Right lobe of liver (tissue), 4 donors: ENCODE data around the gene CTIF.

ENCODE experiments used
- POLR2A ChIP-seq: fragments of 450-650 bp; IDR thresholded peaks from one replicate; pipeline ENCODE4 v1.6.1; 2017; ENCODE audit warnings: antibody characterized with exemption, mild to moderate bottlenecking
- TF ChIP-seq, protein P1 (sequence below), 4 donors: fragments of 200-600 bp in 3 of 4; fragments of 450-650 bp in 1 of 4; IDR thresholded peaks; one replicate each; pipeline versions ENCODE4 v1.5.1 to v1.8.0; 2016 to 2022; ENCODE audit warnings: antibody characterized with exemption in 4 of 4, mild to moderate bottlenecking in 2 of 4
- donor health status: DM: no; HTN: no; CAD: no.
- donor health status: DM: no; HTN: no; CAD: no.
- donor health status: DM: no; HTN: yes; CAD: no.

DNA sequence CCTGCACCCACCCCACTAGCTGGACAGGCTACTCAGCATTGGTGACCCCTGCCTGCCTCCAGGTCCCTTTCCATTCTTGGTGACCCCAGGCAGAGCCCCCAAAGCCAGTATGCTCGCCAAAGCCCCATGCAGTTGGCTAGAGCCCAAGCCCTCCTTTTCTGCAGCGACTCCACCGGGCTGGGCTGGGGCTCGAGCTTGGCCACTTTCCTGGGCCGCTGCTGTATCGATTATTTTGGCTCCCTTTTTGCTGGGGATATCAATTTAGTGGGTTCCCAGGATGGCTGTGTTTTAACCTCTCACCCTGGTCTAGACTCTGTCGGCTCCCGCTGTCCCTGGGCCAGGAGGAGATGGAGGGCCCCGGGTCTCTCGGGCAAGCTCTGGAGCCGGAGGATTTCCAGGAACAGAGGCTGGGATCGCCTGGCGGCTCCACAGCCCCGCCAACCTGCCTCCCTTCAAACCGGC is 335.9 kb downstream of the CTIF start:
- TF ChIP-seq POLR2A: no peak
- TF ChIP-seq, protein P1, sequence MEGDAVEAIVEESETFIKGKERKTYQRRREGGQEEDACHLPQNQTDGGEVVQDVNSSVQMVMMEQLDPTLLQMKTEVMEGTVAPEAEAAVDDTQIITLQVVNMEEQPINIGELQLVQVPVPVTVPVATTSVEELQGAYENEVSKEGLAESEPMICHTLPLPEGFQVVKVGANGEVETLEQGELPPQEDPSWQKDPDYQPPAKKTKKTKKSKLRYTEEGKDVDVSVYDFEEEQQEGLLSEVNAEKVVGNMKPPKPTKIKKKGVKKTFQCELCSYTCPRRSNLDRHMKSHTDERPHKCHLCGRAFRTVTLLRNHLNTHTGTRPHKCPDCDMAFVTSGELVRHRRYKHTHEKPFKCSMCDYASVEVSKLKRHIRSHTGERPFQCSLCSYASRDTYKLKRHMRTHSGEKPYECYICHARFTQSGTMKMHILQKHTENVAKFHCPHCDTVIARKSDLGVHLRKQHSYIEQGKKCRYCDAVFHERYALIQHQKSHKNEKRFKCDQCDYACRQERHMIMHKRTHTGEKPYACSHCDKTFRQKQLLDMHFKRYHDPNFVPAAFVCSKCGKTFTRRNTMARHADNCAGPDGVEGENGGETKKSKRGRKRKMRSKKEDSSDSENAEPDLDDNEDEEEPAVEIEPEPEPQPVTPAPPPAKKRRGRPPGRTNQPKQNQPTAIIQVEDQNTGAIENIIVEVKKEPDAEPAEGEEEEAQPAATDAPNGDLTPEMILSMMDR (IDR thresholded peaks at IDR 0.05): no peak
